HT-29 (cell line): ENCODE data around the gene SLC66A1. TPM values are rescaled to one million over a fixed set of nuclear protein-coding genes. Genes with fewer than 3 reads are reported as not detected.
A peak's percentile ranks its signal among the peaks of the same experiment; 100 is the strongest.

Experiments used
- DNase-seq: peaks from one replicate; pipeline ENCODE4 v3.0.0-alpha.2; 2015; ENCODE audit warnings: low spot score
- total RNA-seq: library from RNA; depleted of rRNA; stranded (reverse); fragments of >200 nt; shearing (Covaris generic); gene quantifications from 2 replicates; pipeline ENCODE4 v1.2.3, GENCODE V29; 2014

SLC66A1 gene
- total RNA-seq, 1 experiment from 2014 or later = 27.9 TPM

DNA sequence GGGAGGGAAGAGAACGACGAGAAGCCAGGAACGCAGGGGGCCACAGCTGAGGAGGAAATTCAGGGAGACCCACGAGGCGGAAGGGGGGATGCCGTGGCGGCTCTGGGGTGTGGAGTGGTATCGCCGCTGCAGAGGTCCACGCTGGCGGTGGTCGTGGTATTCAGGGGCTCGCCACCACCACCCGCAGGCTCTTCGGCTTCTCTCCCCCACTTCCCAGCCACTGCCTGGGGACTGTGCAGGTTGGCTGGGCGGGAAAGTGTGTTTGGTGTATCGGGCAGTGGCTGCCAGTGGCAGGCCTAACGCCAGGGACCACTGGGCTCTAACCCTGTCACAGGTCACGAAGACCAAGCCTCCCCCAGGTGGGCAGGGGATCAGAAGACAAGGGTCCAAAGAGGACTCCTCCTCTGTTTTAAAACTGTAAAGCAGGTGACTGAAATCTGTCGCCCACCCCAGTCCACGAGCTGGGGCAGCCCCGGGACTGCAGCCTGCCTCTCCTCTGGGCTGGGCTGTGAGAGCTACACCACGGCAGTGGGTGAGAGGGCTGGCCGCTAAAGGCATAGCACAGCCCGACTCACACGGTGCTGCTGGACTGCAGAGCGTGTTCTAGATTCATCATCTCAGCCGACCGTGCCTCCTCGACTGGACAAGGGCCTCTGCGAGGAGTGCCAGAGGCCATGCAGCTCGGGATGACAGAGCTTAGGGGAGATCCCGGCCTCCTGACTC lies 30.9 kb downstream of the SLC66A1 start:
- DNase-seq = no peak

DNA sequence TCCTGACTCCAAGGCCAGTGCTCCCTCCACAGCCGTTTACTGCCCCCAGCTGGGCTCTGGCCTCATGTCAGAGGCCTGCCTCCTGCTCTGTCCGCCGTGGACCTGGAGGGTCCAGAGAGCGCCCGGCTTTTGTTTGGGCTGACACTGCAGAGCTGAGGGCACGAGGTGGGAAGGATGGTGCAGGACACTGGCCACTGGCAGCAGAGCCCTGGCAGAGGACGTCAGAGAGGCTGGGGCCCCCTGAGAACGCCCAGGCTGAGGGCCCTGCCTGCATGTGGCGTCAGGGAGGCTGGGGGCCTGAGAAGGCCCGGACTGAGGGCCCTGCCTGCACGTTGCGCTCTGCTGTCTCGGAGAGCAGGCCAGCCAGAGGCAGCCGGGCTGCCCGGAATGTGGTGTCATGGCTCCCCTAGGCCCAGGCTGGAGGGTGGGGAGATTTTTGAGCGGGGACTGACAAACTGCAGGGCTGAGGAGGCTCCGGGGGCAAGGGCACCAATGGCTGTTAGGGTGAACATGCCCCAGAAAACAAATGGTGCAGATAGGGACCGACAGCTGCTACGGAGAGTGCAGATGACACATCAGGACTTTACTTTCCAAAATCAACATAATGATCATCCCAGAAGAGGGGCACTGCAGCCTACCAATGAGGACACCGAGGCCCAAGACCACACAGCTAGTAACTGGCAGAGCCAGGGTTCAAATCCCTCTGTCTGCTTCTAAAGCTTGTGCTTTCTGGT lies 31.7 kb downstream of the SLC66A1 start:
- no peak for DNase-seq

DNA sequence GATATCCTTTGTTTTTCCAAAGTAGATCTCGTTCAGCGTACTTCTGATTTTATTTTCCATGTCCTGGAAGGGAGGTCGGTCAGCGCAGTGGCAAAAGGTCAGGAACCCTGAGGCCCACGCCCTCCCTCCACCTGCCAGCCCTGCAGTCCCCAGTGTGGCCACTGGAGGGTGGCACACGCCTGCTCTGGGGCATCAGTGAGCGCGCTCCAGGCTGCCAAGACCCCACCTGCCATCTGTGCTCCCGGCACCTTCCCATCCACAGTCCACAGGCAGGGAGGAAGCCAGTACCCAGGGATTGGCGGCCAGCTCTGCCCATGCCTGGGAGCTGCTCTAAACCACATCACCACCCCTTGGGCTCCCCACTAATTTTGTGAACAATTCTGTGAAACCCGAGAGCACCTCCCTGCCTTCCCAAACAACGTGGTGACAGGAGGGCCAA lies 32.3 kb downstream of the SLC66A1 start:
- DNase-seq = peak; percentile 61

DNA sequence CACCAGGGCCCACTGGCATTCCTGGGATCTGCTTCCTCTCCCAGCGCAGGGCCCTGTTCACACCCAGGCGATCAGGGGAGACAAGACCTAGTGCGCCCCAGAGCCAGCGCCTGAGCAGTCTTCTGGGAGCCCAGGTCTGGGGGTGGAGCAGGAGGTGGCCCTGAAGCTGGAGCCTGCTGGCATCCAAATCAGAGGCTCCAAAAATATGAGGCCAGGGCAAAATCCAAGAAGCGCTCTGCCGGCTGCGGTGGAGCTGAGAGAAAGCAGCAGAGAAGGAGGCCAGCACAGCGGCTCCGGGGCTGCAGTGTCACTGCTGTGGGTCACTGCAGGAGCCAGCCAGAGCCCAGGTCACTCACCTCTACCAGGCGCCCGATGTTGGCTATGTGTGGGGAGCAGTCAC lies 32.7 kb downstream of the SLC66A1 start:
- DNase-seq = no peak

DNA sequence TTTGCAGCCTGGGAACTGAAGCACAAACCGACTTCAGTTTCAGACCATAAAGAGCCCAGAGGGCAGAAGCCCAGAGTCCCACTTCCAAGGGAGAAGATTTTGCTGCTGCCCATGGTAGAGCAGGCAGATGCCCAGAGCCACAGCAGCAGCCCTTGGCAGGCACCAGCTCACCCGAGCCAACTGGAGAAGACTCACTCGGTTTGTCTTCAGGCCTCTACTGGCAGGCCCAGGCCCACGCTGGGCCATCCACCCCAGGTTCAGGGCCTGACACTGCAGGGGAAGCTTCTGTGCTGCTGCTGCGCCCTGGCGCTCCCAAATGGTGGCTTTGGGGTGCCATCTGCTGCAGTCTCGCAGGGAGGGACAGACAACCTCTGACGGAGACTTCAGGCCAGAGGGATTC lies 33.3 kb downstream of the SLC66A1 start:
- DNase-seq = no peak

DNA sequence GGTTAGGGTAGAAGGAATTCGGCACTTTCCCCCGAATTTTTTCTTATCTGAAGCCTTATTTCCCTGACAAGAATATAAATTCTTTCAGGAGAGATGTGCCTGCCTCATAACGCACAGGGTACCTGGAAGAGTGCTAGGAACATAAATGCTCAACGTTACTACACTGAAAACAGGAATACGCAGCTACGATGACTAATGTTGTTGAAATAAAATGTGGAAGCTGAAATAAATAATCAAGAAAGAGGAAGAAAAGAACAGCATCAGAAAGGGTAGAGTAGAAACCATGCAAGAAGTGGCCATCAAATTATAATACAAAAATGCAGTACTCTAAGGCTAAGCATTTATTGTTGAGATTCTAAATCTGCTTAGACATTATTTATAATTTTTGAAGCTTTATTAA lies 33.9 kb downstream of the SLC66A1 start:
- no peak for DNase-seq

DNA sequence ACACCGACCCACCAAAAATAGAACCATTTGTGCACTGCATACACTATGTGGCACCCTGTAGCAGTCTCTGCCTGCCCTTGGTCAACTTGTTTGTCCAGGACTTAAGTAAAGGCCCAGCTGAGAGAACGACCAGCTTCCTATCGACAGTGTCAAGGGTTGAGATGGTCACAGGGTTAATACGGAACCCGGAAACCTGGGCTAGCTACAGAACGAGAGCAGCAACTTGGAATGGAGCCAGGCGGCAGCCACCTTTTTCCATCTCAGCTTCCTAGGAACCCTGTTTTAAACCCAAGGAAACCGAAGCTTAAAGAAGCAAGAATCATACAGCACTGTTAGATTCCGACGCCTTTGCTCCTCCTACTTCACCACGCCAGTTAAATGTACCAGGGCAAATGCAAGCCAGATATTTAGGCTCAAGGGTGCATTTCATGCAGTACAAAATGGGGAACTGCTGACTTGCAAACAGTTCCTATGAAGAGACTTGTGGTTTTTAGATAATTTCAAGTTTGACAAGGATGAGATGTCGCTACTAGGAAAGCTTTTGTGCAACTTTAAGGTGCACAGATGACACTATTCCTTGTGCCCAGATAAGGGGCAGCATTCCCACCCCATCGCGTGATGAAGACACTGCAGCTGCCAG lies 35.5 kb downstream of the SLC66A1 start:
- DNase-seq = peak; percentile 49

DNA sequence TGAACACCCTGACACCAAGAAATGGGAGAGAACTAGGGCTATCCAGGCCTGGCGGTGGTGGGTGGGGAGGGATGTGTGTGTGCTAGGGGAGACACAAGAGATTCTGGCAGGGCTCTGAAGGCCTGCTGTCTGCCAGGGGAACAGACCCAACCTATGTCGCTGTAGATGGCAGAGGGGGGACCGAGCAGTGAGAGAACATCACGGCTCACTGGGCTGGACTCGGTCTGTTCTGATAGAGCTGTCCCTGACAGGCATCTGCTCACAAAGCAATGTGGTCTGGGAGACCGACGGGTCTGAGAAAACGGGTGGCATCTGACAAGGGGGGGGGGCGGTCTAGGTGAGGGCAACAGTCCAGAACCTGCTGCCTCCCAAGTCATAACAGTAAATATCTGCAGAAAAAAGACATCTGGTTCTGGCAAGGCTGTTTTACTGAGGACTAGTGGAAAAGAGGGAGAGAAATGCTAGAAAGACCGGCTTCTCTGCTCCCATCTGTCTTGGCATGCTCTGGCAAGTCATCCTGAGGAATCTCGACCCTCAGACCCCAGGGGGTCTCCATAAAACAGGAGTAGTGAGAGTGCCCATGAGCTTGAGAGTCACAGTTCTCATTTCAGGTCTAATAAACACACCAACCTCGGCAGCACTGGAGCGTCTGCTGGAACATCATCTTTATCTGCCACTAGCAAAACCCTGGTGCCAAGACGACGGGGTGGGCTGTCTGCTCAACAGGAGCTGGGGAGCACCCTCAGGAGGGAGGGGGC lies 36.5 kb downstream of the SLC66A1 start:
- DNase-seq = no peak

DNA sequence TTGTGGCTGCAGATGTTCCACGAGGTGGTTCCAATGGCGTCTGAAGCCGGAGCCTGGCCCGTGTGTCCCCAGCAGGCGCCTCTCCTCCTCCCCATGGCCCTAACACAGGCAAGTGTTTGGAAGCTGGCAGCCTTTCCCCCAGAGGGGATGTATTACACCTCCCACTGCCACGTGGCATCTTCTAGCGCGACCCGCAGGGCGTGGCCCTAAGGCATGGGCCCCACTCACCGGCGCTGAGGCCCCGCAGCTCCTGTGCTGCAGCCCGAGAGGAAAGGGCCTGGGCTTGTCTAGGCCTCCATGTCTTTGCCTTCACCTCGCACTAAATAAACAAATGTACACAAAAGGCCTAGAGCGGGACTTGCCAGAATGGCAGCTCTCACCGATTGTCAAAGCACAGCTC lies 37.9 kb downstream of the SLC66A1 start:
- no peak for DNase-seq

DNA sequence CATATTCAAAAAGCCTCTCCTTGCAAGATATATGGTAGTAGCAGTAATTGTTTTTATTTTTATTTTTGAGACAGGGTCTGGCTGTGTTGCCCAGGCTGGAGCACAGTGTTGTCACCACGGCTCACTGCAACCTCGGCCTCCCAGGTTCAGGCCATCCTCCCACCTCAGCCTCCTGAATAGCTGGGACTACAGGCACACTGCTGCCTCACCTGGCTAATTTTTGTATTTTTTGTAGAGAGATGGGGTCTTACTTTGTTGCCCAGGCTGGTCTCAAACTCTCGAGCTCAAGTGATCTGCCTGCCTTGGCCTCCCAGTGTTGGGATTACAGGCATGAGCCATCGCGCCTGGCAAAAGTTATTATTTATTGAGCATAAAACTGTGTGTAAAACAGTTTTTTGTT lies 38.4 kb downstream of the SLC66A1 start:
- no peak for DNase-seq

DNA sequence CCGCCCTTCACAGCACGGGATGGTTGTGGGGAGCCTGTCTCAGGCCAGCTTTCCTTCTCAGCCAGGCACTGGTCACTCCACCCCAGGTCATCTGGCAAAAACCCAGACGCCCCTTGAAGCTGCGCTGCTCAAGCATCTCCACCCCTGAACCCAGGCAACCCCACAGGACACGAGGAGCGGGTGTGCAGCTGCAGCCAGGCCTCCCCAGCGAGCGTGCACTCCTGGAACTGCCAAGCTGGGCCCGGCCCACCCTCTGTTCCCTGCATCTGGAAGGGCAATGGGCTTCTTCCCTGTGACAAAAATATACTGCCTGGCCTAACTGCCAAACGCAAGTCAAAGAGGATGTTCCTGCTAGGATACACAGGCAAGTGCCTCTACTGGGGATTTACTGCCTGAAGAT lies 39.7 kb downstream of the SLC66A1 start:
- DNase-seq = no peak

DNA sequence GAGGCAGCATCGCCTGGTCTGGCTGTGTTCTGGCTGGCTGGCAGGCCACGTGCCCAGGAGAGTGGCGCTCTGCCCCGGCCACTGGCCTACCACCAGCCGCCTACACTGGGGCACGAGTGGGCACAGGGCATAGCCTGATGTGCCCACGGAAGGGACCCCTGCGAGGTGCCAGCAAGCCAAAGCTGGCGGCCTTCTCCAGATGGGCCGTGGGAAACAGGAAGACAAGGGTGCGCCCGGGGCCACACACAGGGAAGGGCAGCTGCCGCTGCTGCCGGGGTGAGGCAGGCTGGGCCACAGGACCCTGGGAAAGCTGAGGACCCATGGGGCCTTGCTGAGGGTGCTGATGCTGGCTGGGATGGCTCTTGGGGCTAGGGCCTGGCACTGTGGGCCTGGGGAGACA lies 40.7 kb downstream of the SLC66A1 start:
- no peak for DNase-seq

DNA sequence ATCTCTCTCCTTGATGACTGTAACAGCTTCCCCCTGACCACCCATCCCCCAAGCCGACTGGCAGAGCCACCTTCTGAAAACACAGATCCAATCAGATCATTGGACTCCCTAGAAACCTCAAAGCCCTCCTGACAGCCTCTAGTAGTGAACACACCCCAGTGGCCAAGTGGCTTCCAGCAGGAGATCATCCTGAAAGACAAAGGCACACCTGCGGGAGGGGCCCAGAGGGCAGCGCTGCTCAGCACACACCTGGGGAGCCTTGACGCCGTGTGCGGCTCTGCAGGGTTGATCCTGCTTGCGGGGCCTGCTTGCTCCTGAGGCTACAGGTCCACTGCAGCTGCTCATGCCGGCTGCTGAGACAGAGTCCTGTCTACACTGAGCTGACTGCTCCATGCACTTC lies 41.5 kb downstream of the SLC66A1 start:
- no peak for DNase-seq

DNA sequence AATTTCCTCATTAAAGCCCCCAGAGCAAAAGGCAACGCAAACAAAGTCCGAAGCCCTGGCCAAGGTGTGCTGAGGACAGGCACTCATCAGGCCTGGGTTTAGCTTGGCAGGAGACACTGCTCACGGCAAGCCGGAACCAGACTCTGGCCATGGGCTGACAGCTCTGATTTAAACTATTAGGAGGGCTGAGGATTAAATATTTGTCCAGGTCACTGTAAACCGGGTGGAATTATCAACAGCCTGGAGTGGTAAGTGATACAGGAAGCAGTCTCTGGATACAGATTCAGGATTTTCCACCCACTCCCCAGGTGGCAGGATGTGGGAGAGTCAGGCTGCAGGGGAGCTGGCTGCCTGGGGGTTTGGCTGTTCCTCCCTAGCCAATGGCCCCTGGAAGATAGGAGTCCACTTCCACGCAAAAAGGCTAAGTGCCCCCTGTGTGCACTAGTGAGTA lies 42.4 kb downstream of the SLC66A1 start:
- DNase-seq = no peak

DNA sequence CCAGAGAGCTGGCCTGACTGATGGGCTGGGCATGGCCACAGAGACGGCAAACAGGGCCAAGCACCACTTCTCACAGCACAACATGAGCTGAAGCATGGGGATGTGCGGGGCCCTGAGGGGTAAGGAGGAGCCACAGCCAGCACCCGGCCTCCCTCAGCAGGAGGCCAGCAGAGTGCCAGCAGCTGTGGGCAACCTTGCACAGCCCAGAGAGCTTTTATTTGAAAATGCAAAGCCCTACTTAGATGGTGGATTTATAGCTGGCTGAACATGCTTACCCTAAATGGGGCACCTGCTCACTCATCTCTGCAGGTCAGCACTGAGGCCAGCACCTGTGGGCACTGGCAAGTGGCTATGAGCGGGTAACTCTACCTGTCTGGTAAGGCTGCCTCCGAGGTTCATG lies 44.1 kb downstream of the SLC66A1 start:
- DNase-seq = no peak

DNA sequence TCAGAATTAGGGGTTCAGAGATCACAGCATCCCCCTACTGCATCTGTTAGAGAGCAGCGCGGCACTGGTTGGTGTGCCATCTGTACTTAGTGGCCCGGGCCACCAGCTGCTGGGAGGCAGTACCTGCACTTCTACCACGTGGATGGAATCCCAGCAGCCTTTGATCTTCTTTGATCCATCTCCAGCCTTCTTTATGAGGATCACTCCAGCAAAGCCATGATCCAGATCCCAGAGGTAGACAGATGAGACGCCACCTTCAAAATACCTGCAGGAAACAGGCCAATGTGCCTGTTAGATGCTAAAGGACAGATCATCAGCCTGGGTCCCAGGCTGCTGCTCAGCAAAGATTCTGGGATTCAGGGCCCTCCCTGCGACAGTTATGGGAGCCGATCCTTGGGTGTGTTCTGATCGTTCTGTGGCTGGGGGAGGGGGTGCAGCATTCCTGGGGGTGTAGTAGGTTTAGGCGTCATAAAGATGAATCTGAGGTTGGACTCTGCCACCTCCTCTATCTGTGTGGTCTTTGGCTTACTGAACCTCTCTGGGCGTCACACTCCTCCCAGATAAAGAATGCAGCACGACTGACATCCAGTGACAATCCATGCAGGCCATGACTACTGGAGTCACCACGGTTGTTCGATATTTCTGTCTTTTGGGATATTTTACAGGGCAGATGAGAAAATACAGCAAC lies 45.3 kb downstream of the SLC66A1 start:
- no peak for DNase-seq

DNA sequence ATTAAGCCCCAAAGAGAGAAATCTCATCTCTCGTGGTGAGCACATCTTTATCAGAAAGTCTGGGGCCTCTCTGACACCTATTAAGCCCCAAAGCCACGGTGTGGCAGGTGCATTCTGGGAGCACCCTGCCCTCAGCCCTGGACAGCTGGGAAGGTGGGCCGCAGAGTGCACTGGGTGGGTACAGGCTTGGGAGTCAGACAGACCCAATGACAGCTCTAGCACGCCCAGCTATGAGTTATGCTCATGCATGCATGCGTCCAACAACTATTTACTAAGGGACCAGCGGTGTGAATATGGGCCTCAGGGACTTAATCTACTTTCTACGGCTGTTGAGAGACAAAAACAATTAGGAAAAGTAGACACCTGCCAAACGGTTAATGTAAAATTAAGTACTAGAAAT lies 46.6 kb downstream of the SLC66A1 start:
- no peak for DNase-seq

DNA sequence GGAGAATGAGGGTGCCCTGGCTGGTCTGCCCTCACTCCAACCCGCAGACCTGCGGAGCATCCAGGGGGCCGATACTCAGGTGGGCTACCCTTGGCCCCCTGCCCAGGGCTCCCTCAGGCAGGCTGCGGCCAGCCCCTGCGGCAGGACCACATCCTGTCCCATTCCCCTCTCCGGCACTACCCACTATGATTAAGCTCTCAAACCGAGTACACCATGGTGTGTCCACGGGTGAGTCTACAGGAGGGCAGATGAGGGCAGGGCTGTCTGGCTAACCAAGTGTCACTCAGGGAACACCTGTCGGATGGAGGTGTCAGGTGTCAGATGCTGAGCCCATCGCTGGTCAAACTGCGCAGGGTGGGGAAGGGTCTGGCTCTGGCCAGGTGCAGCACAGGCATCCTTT lies 47.2 kb downstream of the SLC66A1 start:
- no peak for DNase-seq

DNA sequence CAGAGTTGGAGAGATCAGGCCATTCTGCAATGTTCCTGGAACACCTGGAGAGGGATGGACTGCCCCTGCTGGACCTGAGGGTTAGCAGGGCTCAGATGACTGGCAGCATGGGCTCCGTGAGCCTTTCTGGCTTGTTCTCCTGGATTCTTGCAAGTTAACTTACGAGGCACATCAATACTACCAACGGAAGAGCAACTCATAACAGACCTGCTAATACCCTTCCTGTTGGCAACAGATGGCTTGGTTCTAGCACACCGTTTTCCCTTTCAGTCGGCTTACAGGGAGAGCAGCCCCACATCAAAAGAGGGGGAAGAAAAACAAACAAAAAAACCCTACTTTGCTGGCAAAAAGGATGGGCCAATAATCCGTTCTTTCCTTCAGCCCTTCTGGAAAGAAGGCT lies 47.9 kb downstream of the SLC66A1 start:
- DNase-seq = no peak

DNA sequence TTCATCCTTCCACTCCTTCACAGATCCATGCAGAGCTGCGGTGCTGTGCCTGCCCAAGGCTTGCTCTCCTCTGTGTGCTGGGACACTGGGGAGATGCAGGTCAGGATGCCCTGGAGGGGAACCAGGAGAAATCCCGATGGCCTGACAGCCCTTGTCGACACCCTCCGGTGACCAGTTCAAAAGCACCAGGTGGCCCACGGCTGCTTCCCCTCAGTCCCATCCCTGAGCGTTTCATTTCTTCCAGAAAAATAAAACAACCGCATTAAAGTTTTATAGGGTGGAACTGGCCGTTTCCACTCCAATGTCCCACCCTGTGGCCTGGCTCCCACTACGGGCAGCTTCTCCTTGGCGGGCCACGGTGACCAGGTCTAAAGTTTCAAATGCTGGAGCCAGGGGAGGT lies 48.3 kb downstream of the SLC66A1 start:
- no peak for DNase-seq

DNA sequence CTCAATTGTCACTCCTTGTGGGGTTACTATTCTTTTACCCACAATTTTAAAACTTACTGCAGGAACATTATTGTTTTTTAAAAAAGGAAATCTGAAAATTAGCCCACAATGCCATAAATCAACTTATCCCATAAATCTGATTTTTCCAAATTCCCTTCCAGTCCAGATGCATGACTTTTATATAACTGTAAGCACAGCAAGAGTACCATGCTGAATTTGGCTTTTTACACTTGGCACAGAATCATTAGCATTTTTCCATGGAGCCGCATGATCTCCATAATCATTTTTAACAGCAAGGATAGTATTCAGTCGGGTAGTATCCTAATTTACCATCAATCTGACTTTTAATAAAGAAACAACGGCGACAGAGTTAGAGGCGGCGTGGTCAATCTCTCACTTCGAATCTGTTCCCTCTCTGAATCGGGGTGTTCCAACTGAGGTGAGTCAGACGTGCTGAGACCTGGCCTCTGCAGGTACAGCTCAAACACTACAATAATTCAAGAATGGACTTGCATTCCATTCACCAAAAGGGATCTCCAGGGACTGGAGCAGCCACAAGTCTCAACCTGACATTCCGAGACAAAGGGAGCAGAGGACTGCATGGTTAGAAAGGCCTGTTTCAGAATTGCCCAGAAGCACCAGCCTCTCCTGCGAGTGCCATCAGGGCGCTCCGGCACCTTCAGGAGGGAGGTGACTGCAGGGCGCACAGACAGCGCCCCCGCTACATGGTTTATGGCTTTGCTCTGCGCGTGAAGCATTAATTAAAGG lies 48.9 kb downstream of the SLC66A1 start:
- DNase-seq = no peak
